SK-N-SH (cell line): ENCODE measurements around the gene CA12. TPM values are rescaled to one million over a fixed set of nuclear protein-coding genes. Genes with fewer than 3 reads are reported as not detected.

Source experiments
- CTCF ChIA-PET: fragments of 300-600, 350-600 bp; formaldehyde crosslinking; extraction: SDS; loops from one replicate; lab custom pipeline; 2021; lab: Yijun Ruan, JAX
- POLR2A ChIA-PET: fragments of 350-600 bp; sonication (Branson Sonifier 250); formaldehyde crosslinking; extraction: SDS; loops from one replicate; lab custom pipeline; 2020; ENCODE audit warnings: antibody characterized with exemption, inconsistent platforms; lab: Yijun Ruan, JAX
- DNase-seq: peaks from one replicate; pipeline ENCODE4 v3.0.0; 2012
- H2AFZ ChIP-seq: fragments of 200-600 bp; sonication (generic); 2 replicates; pipeline ENCODE4 v1.8.1; 2016; ENCODE audit warnings: antibody characterized with exemption, mild to moderate bottlenecking, low read depth
- H3F3A ChIP-seq: fragments of 200-600 bp; sonication (generic); replicated peaks from 2 replicates; pipeline ENCODE3; 2016; ENCODE audit warnings: antibody characterized with exemption, mild to moderate bottlenecking; ENCODE audit not compliant: insufficient read depth
- H3K27ac ChIP-seq, 2 experiments: fragments of 200-500 bp in 1 of 2; fragments of 200-600 bp in 1 of 2; sonication (Bioruptor generic) in 1 of 2; sonication (generic), shearing (Covaris generic) in 1 of 2; 2 replicates each; pipeline versions ENCODE4 v1.5.1 to v1.6.1; 2014 to 2016; ENCODE audit warnings: low read depth in 2 of 2, inconsistent platforms in 1 of 2, low read length in 1 of 2, mild to moderate bottlenecking in 1 of 2, mixed read lengths in 1 of 2
- H3K27me3 ChIP-seq: fragments of 200-600 bp; sonication (generic), shearing (Covaris generic); 2 replicates; pipeline ENCODE4 v1.6.1; 2016; ENCODE audit warnings: mixed run types; ENCODE audit not compliant: insufficient read depth
- H3K36me3 ChIP-seq, 2 experiments: fragments of 200-500 bp in 1 of 2; fragments of 200-600 bp in 1 of 2; sonication (Bioruptor generic) in 1 of 2; sonication (generic) in 1 of 2; replicated peaks in 1 of 2; 2 replicates each; pipeline versions ENCODE3 to v1.5.1; 2014 to 2016; ENCODE audit warnings: low read length in 1 of 2, mild to moderate bottlenecking in 1 of 2; ENCODE audit not compliant: insufficient read depth in 2 of 2, control insufficient read depth in 1 of 2
- H3K4me1 ChIP-seq, 2 experiments: fragments of 200-500 bp in 1 of 2; fragments of 200-600 bp in 1 of 2; sonication (Bioruptor generic) in 1 of 2; sonication (generic), shearing (Covaris generic) in 1 of 2; 2 replicates each; pipeline versions ENCODE4 v1.5.1 to v1.6.1; 2014 to 2016; ENCODE audit warnings: low read depth in 1 of 2, low read length in 1 of 2, mixed run types in 1 of 2; ENCODE audit not compliant: insufficient read depth in 2 of 2, control insufficient read depth in 1 of 2
- H3K4me2 ChIP-seq: fragments of 200-600 bp; sonication (generic), shearing (Covaris generic); 2 replicates; pipeline ENCODE4 v1.6.1; 2017; ENCODE audit warnings: mixed run types
- H3K4me3 ChIP-seq, 2 experiments: fragments of 200-500 bp in 1 of 2; fragments of 200-600 bp in 1 of 2; sonication (Bioruptor generic) in 1 of 2; sonication (generic), shearing (Covaris generic) in 1 of 2; 2 replicates each; pipeline versions ENCODE4 v1.5.1 to v1.8.1; 2014 to 2016; ENCODE audit warnings: low read depth in 2 of 2, inconsistent platforms in 1 of 2, low read length in 1 of 2, mild to moderate bottlenecking in 1 of 2, mixed read lengths in 1 of 2, moderate library complexity in 1 of 2
- H3K79me2 ChIP-seq: fragments of 200-600 bp; sonication (generic); 2 replicates; pipeline ENCODE4 v1.8.1; 2017; ENCODE audit warnings: mild to moderate bottlenecking; ENCODE audit not compliant: insufficient read depth
- H3K9ac ChIP-seq: fragments of 200-600 bp; sonication (generic); 2 replicates; pipeline ENCODE4 v1.6.1; 2017; ENCODE audit warnings: mixed run types
- H3K9me2 ChIP-seq: fragments of 200-600 bp; sonication (generic); 2 replicates; pipeline ENCODE4 v1.6.1; 2017; ENCODE audit warnings: mixed run types
- H3K9me3 ChIP-seq: fragments of 200-600 bp; sonication (generic); 2 replicates; pipeline ENCODE4 v1.6.1; 2017; ENCODE audit warnings: mixed run types, mild to moderate bottlenecking, moderate library complexity
- H4K20me1 ChIP-seq: fragments of 200-600 bp; sonication (generic); 2 replicates; pipeline ENCODE4 v1.6.1; 2017; ENCODE audit warnings: mild to moderate bottlenecking, mixed run types; ENCODE audit not compliant: insufficient read depth
- CHD2 ChIP-seq: fragments of 150-350 bp; IDR thresholded peaks from 2 replicates; pipeline ENCODE4 v1.6.1; 2018; ENCODE audit warnings: low read length; ENCODE audit not compliant: partially characterized antibody
- EZH2phosphoT487 ChIP-seq: fragments of 200-600 bp; sonication (generic); IDR thresholded peaks from 2 replicates; pipeline ENCODE4 v1.6.1; 2017; ENCODE audit warnings: low read depth, mixed run types, mild to moderate bottlenecking, antibody characterized with exemption, moderate library complexity, borderline replicate concordance
- FOSL2 ChIP-seq: IDR thresholded peaks from 2 replicates; pipeline ENCODE4 v1.4.0; 2012; ENCODE audit warnings: low read depth, mild to moderate bottlenecking, moderate library complexity, borderline replicate concordance
- FOXJ3 ChIP-seq: sonication (generic); formaldehyde crosslinking; IDR thresholded peaks from 2 replicates; pipeline ENCODE4 v1.5.1; 2020; ENCODE audit warnings: mild to moderate bottlenecking, missing genetic modification reagents
- FOXM1 ChIP-seq: IDR thresholded peaks from 2 replicates; pipeline ENCODE4 v1.4.0; 2012; ENCODE audit warnings: low read depth, mild to moderate bottlenecking
- GABPA ChIP-seq: IDR thresholded peaks from 2 replicates; pipeline ENCODE4 v1.4.0; 2012; ENCODE audit warnings: low read depth, mild to moderate bottlenecking
- MAX ChIP-seq: IDR thresholded peaks from 2 replicates; pipeline ENCODE4 v1.4.0; 2012; ENCODE audit warnings: low read depth
- MEF2A ChIP-seq: IDR thresholded peaks from 2 replicates; pipeline ENCODE4 v1.4.0; 2012; ENCODE audit warnings: low read depth, borderline replicate concordance
- NFIC ChIP-seq: IDR thresholded peaks from 2 replicates; pipeline ENCODE4 v1.4.0; 2012; ENCODE audit warnings: borderline replicate concordance
- PBX3 ChIP-seq: IDR thresholded peaks from 2 replicates; pipeline ENCODE4; 2012
- POLR2AphosphoS5 ChIP-seq: IDR thresholded peaks from 2 replicates; pipeline ENCODE4 v1.6.1; 2012; ENCODE audit warnings: low read depth, low read length
- RCOR1 ChIP-seq: fragments of 150-350 bp; IDR thresholded peaks from 2 replicates; pipeline ENCODE4 v1.6.1; 2017; ENCODE audit warnings: antibody characterized with exemption, low read length
- TAF1 ChIP-seq: IDR thresholded peaks from 2 replicates; pipeline ENCODE4 v1.6.1; 2012; ENCODE audit warnings: low read depth, mild to moderate bottlenecking, low read length, moderate library complexity, borderline replicate concordance
- TEAD4 ChIP-seq: IDR thresholded peaks from 2 replicates; pipeline ENCODE4 v1.4.0; 2012; ENCODE audit warnings: mild to moderate bottlenecking, borderline replicate concordance; ENCODE audit not compliant: insufficient read depth
- USF2 ChIP-seq: fragments of 150-350 bp; IDR thresholded peaks from 2 replicates; pipeline ENCODE4 v1.6.1; 2017; ENCODE audit warnings: antibody characterized with exemption, low read length, low read depth, borderline replicate concordance
- YY1 ChIP-seq: IDR thresholded peaks from 2 replicates; pipeline ENCODE4 v1.4.0; 2012; ENCODE audit warnings: low read depth, mild to moderate bottlenecking
- ZBTB33 ChIP-seq: IDR thresholded peaks from 2 replicates; pipeline ENCODE4 v1.4.0; 2012; ENCODE audit warnings: low read depth, borderline replicate concordance
- polyA plus RNA-seq, 3 experiments: library from polyadenylated mRNA; depleted of rRNA; stranded (reverse); fragments of >200 nt; gene quantifications; 2 replicates each; pipeline ENCODE4 v1.2.3, GENCODE V29; 2012
- TF ChIP-seq, protein P1 (sequence below): IDR thresholded peaks from 2 replicates; pipeline ENCODE4 v1.6.1; 2012; ENCODE audit warnings: mild to moderate bottlenecking, low read depth, low read length, moderate library complexity
- TF ChIP-seq, protein P2 (sequence below): fragments of 200-600 bp; sonication (generic); IDR thresholded peaks from 2 replicates; pipeline ENCODE4 v1.6.1; 2017; ENCODE audit warnings: antibody characterized with exemption, mild to moderate bottlenecking, moderate library complexity
- TF ChIP-seq, protein P3 (sequence below): fragments of 150-350 bp; IDR thresholded peaks from 2 replicates; pipeline ENCODE4 v1.6.1; 2016; ENCODE audit warnings: mild to moderate bottlenecking, low read depth, low read length

CA12 gene
- polyA plus RNA-seq, 1 of the 3 experiments (the other 2 are of a cell fraction), result 39.4 TPM

GRCh38 chr15:63292241-63292640 lies 89.4 kb downstream of the CA12 start (continued):
- no peak for TF ChIP-seq PBX3

GRCh38 chr15:63291507-63291906 lies 90.1 kb downstream of the CA12 start:
- Histone ChIP-seq H3F3A (peaks cover 26% of the 10 kb centered on the region), H3K36me3 (peaks cover 10 to 25% of the 10 kb centered on the region in 2 experiments), H3K4me2 (peak overlapping the region; percentile 21; the same call in 1 of the 2 replicates), H3K9ac (peak overlapping the region; percentile 33; the same call in 1 of the 2 replicates), H3K27me3 (no peaks in the 10 kb centered on the region), H3K9me2 (no peaks in the 10 kb centered on the region), H3K4me1 (peaks cover 0 to 21% of the 10 kb centered on the region in 2 experiments; a peak in 2 of 4 replicates), H3K9me3 (no peaks in the 10 kb centered on the region), H3K27ac (peak overlapping the region; percentile 11 to 92; a peak in 3 of 4 replicates), H3K4me3 (no peak overlapping the region), H2AFZ (no peak overlapping the region; the same call in 1 of the 2 replicates), H3K79me2 (0 out of 2 replicates have a peak, but pooled peaks cover 6% of the 10 kb centered on the region), H4K20me1 (no peaks in the 10 kb centered on the region)
- CTCF ChIA-PET, result interaction anchor here (0.8 to 6.2 kb wide), 12 partner anchors 13 to 175 kb away, joined by 3 to 73 read pairs (median 6); no protein-coding TSS in a partner anchor
- DNase-seq, result no peak
- POLR2A ChIA-PET, result interaction anchor here (1.2 kb wide), 1 partner anchor 111 kb away, joined by 4 read pairs; no protein-coding TSS in a partner anchor
- TF ChIP-seq POLR2AphosphoS5, result no peak
- TF ChIP-seq CHD2, result no peak
- TF ChIP-seq, protein P1, sequence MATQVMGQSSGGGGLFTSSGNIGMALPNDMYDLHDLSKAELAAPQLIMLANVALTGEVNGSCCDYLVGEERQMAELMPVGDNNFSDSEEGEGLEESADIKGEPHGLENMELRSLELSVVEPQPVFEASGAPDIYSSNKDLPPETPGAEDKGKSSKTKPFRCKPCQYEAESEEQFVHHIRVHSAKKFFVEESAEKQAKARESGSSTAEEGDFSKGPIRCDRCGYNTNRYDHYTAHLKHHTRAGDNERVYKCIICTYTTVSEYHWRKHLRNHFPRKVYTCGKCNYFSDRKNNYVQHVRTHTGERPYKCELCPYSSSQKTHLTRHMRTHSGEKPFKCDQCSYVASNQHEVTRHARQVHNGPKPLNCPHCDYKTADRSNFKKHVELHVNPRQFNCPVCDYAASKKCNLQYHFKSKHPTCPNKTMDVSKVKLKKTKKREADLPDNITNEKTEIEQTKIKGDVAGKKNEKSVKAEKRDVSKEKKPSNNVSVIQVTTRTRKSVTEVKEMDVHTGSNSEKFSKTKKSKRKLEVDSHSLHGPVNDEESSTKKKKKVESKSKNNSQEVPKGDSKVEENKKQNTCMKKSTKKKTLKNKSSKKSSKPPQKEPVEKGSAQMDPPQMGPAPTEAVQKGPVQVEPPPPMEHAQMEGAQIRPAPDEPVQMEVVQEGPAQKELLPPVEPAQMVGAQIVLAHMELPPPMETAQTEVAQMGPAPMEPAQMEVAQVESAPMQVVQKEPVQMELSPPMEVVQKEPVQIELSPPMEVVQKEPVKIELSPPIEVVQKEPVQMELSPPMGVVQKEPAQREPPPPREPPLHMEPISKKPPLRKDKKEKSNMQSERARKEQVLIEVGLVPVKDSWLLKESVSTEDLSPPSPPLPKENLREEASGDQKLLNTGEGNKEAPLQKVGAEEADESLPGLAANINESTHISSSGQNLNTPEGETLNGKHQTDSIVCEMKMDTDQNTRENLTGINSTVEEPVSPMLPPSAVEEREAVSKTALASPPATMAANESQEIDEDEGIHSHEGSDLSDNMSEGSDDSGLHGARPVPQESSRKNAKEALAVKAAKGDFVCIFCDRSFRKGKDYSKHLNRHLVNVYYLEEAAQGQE, result no peak
- TF ChIP-seq FOXM1, result no peak
- no peak for TF ChIP-seq TAF1
- TF ChIP-seq TEAD4, result no peak; the same call in 1 of the 2 replicates
- TF ChIP-seq, protein P2, sequence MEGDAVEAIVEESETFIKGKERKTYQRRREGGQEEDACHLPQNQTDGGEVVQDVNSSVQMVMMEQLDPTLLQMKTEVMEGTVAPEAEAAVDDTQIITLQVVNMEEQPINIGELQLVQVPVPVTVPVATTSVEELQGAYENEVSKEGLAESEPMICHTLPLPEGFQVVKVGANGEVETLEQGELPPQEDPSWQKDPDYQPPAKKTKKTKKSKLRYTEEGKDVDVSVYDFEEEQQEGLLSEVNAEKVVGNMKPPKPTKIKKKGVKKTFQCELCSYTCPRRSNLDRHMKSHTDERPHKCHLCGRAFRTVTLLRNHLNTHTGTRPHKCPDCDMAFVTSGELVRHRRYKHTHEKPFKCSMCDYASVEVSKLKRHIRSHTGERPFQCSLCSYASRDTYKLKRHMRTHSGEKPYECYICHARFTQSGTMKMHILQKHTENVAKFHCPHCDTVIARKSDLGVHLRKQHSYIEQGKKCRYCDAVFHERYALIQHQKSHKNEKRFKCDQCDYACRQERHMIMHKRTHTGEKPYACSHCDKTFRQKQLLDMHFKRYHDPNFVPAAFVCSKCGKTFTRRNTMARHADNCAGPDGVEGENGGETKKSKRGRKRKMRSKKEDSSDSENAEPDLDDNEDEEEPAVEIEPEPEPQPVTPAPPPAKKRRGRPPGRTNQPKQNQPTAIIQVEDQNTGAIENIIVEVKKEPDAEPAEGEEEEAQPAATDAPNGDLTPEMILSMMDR, result no peak
- TF ChIP-seq NFIC, result no peak
- TF ChIP-seq FOXJ3 (CRISPR knock-in tag), result no peak
- no peak for TF ChIP-seq FOSL2
- no peak for TF ChIP-seq GABPA
- TF ChIP-seq ZBTB33, result no peak
- no peak for TF ChIP-seq YY1
- TF ChIP-seq RCOR1, result no peak
- TF ChIP-seq, protein P3, sequence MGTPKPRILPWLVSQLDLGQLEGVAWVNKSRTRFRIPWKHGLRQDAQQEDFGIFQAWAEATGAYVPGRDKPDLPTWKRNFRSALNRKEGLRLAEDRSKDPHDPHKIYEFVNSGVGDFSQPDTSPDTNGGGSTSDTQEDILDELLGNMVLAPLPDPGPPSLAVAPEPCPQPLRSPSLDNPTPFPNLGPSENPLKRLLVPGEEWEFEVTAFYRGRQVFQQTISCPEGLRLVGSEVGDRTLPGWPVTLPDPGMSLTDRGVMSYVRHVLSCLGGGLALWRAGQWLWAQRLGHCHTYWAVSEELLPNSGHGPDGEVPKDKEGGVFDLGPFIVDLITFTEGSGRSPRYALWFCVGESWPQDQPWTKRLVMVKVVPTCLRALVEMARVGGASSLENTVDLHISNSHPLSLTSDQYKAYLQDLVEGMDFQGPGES, result no peak
- no peak for TF ChIP-seq USF2
- TF ChIP-seq EZH2phosphoT487, result no peak
- TF ChIP-seq MEF2A, result peak; percentile 80
- TF ChIP-seq MAX, result peak; percentile 56; the same call in 1 of the 2 replicates
